GM21723 (cell line): Measurements from ENCODE around the gene KAZN.

Source experiments
- ATAC-seq: cut with Tn5 transposase; IDR thresholded peaks from one replicate; pipeline ENCODE4 v1.9.1; 2021; ENCODE audit warnings: mild to moderate bottlenecking, moderate library complexity; ENCODE audit not compliant: unreplicated experiment

KAZN gene

GRCh38 chr1:14612256-14612655, 13.8 kb downstream of the KAZN start:
- no peak for ATAC-seq

DNA sequence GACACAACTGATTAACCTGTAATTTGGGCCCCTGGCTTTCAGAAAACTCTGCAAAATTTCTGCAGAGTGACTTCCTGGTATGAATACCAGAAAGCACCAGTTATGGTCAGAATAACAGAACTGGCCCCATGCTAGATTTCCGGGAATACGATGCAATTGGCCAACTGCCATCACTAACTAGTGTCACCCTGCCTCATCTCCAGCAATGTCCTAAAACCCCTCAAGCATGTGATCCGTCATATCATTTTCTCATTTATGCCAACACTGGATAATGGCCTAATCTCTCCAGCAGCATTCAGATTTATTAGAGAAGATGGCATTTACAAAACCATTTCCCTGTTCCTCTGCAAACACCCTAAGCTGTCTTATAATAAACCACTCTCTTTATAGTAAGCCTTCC, 15.4 kb downstream of the KAZN start:
- ATAC-seq = no peak

DNA sequence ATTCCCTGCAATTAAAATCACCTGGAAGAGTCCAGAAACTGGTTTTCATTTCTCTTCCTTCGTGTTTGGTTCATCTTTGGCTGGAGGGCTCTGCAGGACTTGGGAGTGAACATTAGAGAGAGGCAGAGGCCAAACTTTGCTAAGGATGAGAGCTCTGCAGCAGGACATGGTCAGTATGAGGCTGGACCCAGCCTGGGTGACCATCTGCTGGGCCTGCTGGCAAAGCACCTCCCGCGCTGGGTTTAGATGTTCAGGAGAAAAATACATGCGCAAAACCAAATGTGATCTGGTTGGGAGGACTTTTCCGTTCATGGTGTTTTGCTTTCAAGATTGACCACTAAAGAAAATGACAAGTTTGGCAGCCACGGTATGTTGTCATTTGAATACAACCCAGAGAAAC, 15.9 kb downstream of the KAZN start:
- no peak for ATAC-seq

DNA sequence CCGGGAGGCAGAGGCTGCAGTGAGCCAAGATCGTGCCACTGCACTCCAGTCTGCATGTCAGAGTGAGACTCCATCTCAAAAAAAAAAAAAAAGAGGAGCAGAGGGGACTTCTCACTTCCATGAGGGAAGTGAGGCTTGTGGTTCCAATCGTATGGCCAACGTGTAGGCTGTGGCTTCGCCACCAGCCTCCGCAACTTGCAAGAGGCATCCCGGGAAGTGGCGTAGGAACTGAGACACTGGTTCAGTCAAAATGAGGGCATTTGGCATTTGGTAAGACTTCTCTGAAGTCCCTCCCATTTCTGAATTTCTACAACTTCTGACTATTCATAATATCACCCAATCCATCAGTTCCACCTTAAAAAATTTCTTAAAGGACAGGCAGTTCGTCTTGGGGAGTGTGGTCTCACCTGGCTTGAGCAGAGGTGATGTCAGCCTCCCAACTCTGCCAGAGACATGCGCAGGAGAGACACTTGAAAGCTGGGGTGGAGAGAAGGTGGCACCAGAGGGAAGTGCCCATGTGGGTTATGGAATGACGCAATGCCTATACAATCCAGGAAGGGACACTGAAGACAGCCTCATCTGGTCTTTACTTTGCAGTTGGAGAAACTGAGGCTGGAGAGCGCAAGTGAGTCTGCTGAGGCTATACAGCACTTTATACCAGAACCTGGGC, 17.2 kb downstream of the KAZN start:
- no peak for ATAC-seq

- ATAC-seq = no peak
Observed at GRCh38 chr1:14616632-14617396, 18.3 kb downstream of the KAZN start.

DNA sequence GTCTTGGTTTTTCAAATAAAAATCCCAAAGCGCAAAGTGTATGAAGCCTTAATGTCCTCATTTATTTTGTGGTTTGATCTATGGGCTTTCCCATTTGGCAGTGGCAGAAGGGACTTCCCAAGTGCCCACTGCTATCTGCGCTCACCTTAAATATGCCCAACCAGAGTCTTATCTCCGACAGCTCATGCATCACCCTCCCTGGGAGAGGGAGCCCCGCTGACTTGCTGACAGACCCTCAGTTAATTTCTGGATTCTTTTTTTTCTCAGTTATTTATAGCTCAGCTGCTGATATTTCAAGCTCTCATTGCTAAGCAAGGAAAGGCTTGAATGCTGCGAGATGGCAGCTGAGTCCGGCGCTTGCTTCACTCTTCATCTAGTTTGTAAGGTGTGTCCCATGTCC, 19.3 kb downstream of the KAZN start:
- no peak for ATAC-seq

DNA sequence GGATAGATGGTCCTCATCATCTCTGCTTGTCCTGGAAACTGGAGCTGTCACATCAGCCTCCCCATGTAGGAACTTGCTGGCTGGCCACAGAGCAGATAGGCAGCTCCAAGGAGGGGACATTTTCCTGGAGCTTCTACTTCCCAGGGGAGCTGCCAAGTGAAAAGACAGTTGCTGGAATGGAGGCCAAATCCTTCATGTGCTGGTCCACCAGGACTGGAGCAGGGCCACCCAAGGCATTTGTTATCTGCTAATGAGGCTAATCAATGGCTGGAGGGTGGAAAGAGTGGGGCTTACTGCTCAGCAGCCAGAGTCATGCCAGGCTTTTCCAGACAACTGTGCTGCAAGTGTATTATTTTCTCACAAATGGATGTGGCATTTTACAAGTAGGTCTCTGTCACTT, 22.5 kb downstream of the KAZN start:
- ATAC-seq = no peak

- ATAC-seq = no peak
Observed at GRCh38 chr1:14623090-14623489, 24.6 kb downstream of the KAZN start.

DNA sequence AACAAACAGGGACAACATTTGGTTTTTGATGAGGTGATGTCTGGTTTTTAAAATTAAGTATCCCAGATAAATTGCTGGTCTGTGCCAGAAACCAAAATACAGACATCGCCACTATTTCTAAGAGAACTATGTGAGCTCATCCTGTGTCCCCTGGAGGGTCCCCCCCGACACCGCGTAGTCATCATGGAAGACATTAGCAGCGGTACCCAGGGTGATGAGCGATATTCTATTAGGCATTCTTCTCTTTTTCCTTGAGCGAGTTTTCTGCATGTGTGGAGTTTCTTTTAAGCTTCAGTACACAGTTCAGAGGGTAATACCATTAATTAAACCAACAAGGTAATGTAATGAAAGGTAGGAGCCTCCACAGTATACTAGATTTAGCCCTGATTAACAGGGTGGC, 26.5 kb downstream of the KAZN start:
- ATAC-seq = no peak

GRCh38 chr1:14625572-14625971, 27.1 kb downstream of the KAZN start:
- ATAC-seq = no peak

DNA sequence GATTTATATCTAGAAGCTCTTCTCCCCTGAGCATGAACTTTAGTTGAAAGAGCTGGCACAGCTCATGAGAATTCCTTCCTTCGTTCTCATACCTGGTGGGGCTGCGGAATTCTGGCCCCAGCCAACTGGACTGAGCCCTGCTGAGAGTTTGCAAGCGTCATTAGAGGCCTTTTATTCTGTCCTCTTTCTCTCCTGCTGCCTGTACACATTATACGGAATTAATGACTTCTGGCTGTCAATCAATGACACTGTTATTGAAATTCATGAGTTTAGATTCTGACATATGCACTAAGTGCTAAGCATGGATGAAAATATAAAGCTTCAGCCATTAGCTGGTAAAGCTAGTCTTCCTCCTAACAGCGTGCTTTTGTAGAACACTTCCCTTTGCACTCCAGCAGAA, 27.5 kb downstream of the KAZN start:
- ATAC-seq = no peak

- no peak for ATAC-seq
Observed at GRCh38 chr1:14626869-14627607, 28.6 kb downstream of the KAZN start.

- no peak for ATAC-seq
Observed at GRCh38 chr1:14627608-14628489, 29.4 kb downstream of the KAZN start.

DNA sequence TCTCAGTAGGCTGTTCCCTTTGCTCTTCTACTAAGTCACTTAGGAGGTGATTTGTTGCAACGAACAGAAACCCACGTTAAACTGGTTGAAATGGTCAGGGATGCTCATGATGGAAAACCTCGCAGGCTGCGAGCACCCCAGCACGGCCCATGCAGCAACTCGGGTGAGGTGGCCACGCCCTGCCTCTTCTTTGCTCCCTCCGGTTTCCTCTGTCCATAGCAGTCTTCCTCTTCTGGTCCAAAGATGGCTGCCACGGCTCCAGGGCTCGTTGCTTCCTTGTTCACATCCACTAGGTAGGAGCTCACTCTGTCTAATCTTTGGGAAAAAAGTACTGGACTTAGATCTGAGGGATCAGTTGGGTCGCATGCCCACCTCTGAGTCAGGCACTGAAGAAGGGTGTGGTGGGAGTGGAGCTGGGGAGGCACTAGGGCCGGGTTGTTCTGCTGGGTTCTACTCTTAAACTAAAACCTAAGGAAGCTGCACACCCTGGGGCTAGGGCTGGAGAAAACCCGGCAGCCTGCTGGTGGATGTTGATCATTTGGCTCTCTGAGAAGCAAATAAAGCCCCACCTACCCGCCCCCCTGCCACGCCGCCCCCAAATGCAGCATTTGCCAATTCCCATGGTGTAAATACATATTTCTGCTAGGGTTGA, 31.0 kb downstream of the KAZN start:
- no peak for ATAC-seq

DNA sequence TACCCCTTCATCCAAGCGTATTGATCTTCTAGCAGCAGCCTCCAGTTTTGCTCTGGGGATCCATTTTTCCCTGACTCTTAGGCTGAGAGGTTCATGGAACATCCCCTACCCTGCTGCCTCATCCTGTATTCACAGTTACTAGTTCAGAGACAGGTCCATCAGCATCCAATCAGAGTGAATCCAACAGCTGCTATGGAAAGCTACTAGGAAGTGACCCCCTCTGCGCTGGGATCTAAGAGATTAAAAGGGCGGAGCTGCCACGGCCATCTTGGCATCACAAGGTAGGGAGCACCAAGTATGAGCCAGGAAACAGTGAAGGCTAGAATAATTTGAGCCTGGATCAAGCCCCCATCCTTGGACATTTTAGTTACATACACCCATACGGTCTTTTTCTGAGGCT, 32.5 kb downstream of the KAZN start:
- no peak for ATAC-seq

GRCh38 chr1:14631421-14631820, 32.9 kb downstream of the KAZN start:
- ATAC-seq = no peak

DNA sequence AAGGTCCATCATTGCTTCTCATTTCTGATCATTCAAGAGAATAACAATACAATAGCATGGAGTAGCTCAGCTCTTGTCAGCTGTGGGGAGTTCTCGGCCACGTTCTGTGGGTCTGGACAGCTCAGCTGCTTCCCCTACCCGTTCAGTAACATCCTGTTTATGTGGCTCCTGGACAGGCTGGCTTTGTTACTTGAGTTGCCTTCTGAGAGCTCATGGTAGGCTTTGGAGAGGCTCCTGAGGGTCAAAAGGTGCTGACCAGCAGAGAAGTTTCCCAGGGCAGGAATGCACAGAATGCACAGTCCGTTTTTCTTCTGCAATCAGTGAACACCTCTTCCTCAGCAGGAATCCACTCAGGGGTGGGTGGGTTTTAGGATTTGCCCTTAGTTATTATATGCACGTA, 36.0 kb downstream of the KAZN start:
- ATAC-seq = no peak

DNA sequence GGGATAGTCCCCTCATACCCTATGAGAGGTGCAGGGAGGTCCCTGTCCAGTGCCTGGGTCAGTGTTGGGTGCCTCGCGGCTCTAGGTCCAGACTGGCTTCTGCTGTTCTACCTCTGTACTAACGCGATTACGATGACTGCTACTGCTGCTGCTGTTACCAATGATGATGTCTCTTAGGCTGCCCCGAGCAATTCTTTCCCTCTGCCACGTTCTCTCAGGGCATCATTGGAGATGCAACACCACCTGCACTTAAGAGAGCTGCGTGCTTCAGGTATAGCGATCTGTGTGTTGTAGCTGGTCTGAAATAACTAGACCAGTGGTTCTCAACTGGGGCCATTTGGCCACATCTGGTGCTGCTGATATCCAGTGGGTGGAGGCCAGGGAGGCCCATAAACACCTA, 36.9 kb downstream of the KAZN start:
- no peak for ATAC-seq

- ATAC-seq = no peak
Observed at GRCh38 chr1:14636897-14637632, 38.6 kb downstream of the KAZN start.
